Esophagus squamous epithelium (tissue), 5 donors: ENCODE measurements around the gene SUGP1. TPM values are rescaled to one million over a fixed set of nuclear protein-coding genes. Genes with fewer than 3 reads are reported as not detected.

Source experiments
- DNase-seq: peaks from one replicate; lab custom pipeline; 2025; lab: John Stamatoyannopoulos, UW
- H3K27ac ChIP-seq, 4 donors: fragments of 200-600 bp; sonication (generic); one replicate each; pipeline ENCODE4 v1.5.1; 2016 to 2019; ENCODE audit warnings: mild to moderate bottlenecking in 1 of 4
- H3K27me3 ChIP-seq, 4 donors: fragments of 200-600 bp; sonication (generic); 1 replicate in 3 of 4; 2 replicates in 1 of 4; pipeline versions ENCODE4 v1.5.1 to v1.6.0; 2017 to 2021; ENCODE audit warnings: antibody characterized with exemption in 1 of 4
- H3K36me3 ChIP-seq, 3 donors: fragments of 200-600 bp; sonication (generic); one replicate each; pipeline ENCODE4 v1.5.1; 2016 to 2019
- H3K4me1 ChIP-seq, 3 donors: fragments of 200-600 bp; sonication (generic); one replicate each; pipeline ENCODE4 v1.5.1; 2017 to 2019
- H3K4me3 ChIP-seq, 4 donors: fragments of 200-600 bp; sonication (generic); 1 replicate in 3 of 4; 2 replicates in 1 of 4; pipeline ENCODE4 v1.5.1; 2016 to 2019; ENCODE audit warnings: mild to moderate bottlenecking in 2 of 4, moderate library complexity in 1 of 4
- H3K9me3 ChIP-seq, 3 donors: fragments of 200-600 bp; sonication (generic); one replicate each; pipeline ENCODE4 v1.5.1; 2016 to 2019
- POLR2A ChIP-seq, 4 donors: fragments of 450-650 bp; IDR thresholded peaks; one replicate each; pipeline ENCODE4 v1.6.1; 2017; ENCODE audit warnings: antibody characterized with exemption in 4 of 4, mild to moderate bottlenecking in 4 of 4, moderate library complexity in 3 of 4
- WGBS, 2 donors: methylation state at CpG; one replicate each; pipeline ENCODE4 v1.1.5; 2018; 5-methylcytosine and 5-hydroxymethylcytosine counted together
- intact Hi-C: fragments of 100-400 bp; cut with DNase I; formaldehyde crosslinking; loops from one replicate; pipeline ENCODE4 v1.15.0; 2022
- total RNA-seq, 4 donors: library from RNA; depleted of rRNA; stranded (reverse); fragments of >200 nt; gene quantifications; one replicate each; pipeline ENCODE4 v1.1.0, GENCODE V29; 2016
- TF ChIP-seq, protein P1 (sequence below), 6 experiments: fragments of 450-650 bp in 4 of 6; fragments of 200-600 bp in 2 of 6; sonication (generic) in 2 of 6; IDR thresholded peaks; one replicate each; pipeline ENCODE4 v1.5.1; 2016 to 2019; ENCODE audit warnings: antibody characterized with exemption in 6 of 6, mild to moderate bottlenecking in 4 of 6, moderate library complexity in 4 of 6
- donor health status: DM: yes; HTN: yes; CAD: no.

SUGP1 gene
- total RNA-seq, 4 donors from 2014 or later: 31.0 to 47.4 (median 32.3) TPM

DNA sequence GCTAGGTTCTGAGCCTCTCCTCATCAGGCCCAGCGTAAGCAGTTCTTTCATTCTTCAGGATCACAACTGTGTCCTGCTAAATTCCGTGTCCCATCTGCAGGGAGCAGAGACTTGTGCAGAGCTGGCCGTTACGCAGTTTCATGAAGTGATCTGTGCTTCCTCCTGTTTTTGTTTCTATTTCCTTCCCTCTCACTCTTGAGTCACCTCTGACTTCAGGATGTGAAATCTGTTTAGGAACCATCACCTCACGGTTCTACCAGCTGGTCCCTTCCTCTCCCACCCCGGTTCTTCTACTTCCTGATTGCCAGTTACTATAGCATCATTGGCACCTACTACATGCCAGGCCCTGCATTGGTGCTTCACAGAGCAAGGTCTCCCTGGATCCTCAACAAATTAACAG lies 8.8 kb upstream of the SUGP1 start:
- no peak overlapping the region for H3K27ac ChIP-seq
- peaks cover 5 to 31% (median 6%) of the 10 kb centered on the region in 3 donors for H3K4me1 ChIP-seq
- H3K4me3 ChIP-seq: no peak overlapping the region
- H3K27me3 ChIP-seq: no peaks in the 10 kb centered on the region
- TF ChIP-seq POLR2A (IDR thresholded peaks at IDR 0.05): no peak
- TF ChIP-seq, protein P1, sequence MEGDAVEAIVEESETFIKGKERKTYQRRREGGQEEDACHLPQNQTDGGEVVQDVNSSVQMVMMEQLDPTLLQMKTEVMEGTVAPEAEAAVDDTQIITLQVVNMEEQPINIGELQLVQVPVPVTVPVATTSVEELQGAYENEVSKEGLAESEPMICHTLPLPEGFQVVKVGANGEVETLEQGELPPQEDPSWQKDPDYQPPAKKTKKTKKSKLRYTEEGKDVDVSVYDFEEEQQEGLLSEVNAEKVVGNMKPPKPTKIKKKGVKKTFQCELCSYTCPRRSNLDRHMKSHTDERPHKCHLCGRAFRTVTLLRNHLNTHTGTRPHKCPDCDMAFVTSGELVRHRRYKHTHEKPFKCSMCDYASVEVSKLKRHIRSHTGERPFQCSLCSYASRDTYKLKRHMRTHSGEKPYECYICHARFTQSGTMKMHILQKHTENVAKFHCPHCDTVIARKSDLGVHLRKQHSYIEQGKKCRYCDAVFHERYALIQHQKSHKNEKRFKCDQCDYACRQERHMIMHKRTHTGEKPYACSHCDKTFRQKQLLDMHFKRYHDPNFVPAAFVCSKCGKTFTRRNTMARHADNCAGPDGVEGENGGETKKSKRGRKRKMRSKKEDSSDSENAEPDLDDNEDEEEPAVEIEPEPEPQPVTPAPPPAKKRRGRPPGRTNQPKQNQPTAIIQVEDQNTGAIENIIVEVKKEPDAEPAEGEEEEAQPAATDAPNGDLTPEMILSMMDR (IDR thresholded peaks at IDR 0.05): no peak
- DNase-seq: no peak
- H3K36me3 ChIP-seq: peaks cover 6 to 100% (median 29%) of the 10 kb centered on the region in 3 donors
- H3K9me3 ChIP-seq: no peaks in the 10 kb centered on the region
- intact Hi-C loops: no loop called here
- 43 to 63% methylated on average over 6 of the region's 6 CpGs for WGBS, 2 donors

DNA sequence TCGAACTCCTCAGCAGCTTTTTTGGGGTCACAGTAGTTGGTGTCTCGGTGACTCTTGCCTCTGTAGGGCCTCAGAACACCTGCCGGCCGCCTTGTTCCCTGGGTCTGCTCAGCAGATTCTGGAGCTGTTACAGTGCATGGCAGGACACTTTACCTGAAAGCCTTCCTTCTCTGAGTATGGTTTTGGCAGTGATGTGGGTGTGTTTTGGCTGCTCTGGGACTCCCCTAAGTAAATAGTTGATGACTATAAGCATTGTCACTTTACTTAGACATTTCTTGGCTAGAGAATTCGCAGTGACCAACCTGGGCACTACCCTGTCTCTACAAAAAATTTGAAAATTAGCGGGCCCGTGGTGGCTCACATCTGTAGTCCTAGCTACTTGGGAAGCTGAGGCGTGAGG lies 7.4 kb upstream of the SUGP1 start:
- H3K4me1 ChIP-seq: peaks cover 4 to 35% (median 6%) of the 10 kb centered on the region in 3 donors
- H3K27ac ChIP-seq: no peak overlapping the region
- WGBS, 2 donors: 89 to 92% methylated on average over 4 to 8 of the region's 8 CpGs
- intact Hi-C loops: no loop called here
- no peaks in the 10 kb centered on the region for H3K27me3 ChIP-seq
- no peak overlapping the region for H3K4me3 ChIP-seq
- no peak for TF ChIP-seq POLR2A (IDR thresholded peaks at IDR 0.05)
- TF ChIP-seq, protein P1 (IDR thresholded peaks at IDR 0.05): no peak
- DNase-seq: no peak
- peaks cover 6 to 98% (median 36%) of the 10 kb centered on the region in 3 donors for H3K36me3 ChIP-seq
- H3K9me3 ChIP-seq: no peaks in the 10 kb centered on the region

DNA sequence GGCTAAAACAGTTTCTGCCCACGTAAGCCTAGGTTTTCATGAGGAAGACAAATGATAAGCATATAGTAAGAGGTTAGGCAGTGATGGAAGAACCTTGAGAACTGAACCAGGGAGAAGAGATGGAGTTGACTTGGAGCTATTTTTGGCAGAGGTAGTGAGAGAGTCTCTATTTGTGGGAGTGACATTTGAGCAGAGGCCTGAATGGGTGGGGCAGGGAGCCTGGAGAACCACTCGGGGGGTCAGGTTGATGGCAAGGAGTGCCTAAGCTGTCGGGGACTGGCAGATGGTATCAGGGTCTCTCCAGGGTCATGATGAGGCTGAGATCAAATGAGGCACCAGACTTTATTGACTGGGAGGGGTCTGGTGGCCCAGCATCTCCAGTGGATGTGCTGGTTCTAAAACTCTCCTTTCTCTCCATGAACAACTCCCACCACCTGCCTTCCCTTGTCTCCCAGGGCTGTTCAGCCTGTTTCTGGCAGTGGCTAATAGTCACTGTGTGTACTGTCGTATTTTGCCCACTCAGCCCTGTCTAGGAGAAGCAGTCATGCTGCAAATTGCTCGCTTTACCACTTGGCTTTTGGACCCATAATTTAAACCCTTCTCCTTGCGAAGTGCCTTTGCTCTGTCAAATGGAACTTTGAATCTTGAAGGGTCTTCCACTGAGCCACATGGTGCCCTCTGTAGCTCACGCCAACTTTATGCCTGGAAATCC lies 3.9 kb upstream of the SUGP1 start:
- Histone ChIP-seq H3K36me3 (peaks cover 0 to 63% (median 21%) of the 10 kb centered on the region in 3 donors), H3K27ac (peak overlapping the region in 2 of 4 donors; percentile 11 to 54), H3K27me3 (no peaks in the 10 kb centered on the region), H3K4me3 (no peak overlapping the region), H3K9me3 (no peaks in the 10 kb centered on the region), H3K4me1 (peaks cover 18 to 58% (median 21%) of the 10 kb centered on the region in 3 donors)
- 73 to 80% methylated on average over 6 to 7 of the region's 7 CpGs for WGBS, 2 donors
- TF ChIP-seq, protein P1 (IDR thresholded peaks at IDR 0.05): no peak
- no peak for TF ChIP-seq POLR2A (IDR thresholded peaks at IDR 0.05)
- intact Hi-C loops: no loop called here
- no peak for DNase-seq

DNA sequence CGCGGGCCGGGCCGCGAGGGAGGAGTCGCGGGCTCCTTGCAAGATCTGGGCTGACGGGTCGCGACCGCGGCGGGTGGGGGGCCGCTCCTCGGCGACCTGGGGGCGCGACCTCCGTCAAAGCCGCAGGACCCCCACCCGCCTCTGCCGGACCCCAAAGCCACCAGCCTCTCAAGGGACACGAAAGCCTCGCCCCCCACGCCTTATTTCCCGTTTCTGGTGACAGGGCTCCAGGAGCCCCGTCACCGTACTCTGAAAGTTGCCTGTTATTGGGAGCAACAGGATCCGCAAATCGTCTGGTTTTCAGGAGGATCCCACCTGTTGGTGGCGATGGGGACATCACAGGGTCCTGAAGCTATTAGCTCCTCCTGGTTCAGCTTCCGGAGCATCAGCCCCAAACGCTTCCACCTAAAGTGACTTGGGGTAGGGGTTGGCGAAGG lies 850 bp upstream of the SUGP1 start:
- 0 to 3% methylated on average over 8 to 11 of the region's 34 CpGs for WGBS, 2 donors
- Histone ChIP-seq H3K27ac (peak overlapping the region; percentile 94 to 98 (median 96)), H3K9me3 (no peaks in the 10 kb centered on the region), H3K4me3 (peak overlapping the region; percentile 83 to 99 (median 88)), H3K36me3 (peaks cover 3 to 41% (median 10%) of the 10 kb centered on the region in 3 donors), H3K4me1 (peaks cover 21 to 54% (median 27%) of the 10 kb centered on the region in 3 donors), H3K27me3 (no peaks in the 10 kb centered on the region)
- TF ChIP-seq POLR2A (IDR thresholded peaks at IDR 0.05): no peak
- TF ChIP-seq, protein P1 (IDR thresholded peaks at IDR 0.05): no peak
- no peak for DNase-seq
- intact Hi-C loops: no loop called here

DNA sequence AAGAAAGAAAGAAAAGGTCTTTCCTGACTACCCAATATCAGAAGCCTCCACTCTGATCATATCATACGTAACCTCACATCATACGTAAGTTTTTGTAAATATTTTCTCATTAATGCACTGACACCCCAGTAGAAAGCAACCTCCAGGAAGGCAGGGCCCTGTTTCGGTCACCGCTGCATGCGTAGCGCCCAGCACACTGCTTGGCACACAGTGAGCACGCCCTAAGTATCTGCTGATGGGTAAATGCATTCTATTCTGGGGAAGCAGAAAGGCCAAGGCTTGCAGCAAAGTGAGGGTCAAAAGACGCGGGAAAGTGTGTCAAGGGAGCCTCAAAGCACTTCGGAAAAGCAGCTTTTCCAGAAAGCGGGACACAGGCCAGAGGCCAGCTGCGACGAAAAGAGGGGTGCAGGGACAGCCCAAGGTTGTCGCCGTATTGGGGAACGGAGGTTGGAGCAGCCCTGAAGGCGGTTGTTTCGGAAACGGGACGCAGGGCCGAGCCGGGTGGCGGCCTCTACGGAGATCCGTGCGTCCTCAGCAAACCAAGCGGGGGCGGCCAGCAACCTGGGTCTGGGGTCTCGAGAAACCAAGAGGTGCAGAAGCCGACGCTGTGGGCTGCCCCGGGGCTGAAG lies 463 bp downstream of the SUGP1 start:
- Histone ChIP-seq H3K9me3 (no peaks in the 10 kb centered on the region), H3K36me3 (peaks cover 5 to 41% (median 14%) of the 10 kb centered on the region in 3 donors), H3K27me3 (no peaks in the 10 kb centered on the region), H3K27ac (peak overlapping the region; percentile 94 to 98 (median 96)), H3K4me1 (peaks cover 21 to 54% (median 27%) of the 10 kb centered on the region in 3 donors), H3K4me3 (peak overlapping the region; percentile 83 to 99 (median 88))
- no peak for TF ChIP-seq POLR2A (IDR thresholded peaks at IDR 0.05)
- TF ChIP-seq, protein P1 (IDR thresholded peaks at IDR 0.05): no peak
- intact Hi-C loops: no loop called here
- no peak for DNase-seq
- WGBS, 2 donors: 7% methylated on average over 18 to 24 of the region's 32 CpGs
